Liver (tissue), 9 donors: ENCODE measurements around the gene NFE2L2. TPM values are rescaled to one million over a fixed set of nuclear protein-coding genes. Genes with fewer than 3 reads are reported as not detected.

Experiments
- DNase-seq: peaks from one replicate; pipeline ENCODE4 v3.0.0-alpha.2; 2017; ENCODE audit warnings: low spot score
- H3K27ac ChIP-seq, 2 donors: one replicate each; pipeline ENCODE4 v1.7.0; 2013; ENCODE audit warnings: inconsistent platforms in 2 of 2, low read length in 2 of 2, control low read depth in 1 of 2, low read depth in 1 of 2, mild to moderate bottlenecking in 1 of 2
- H3K27me3 ChIP-seq, 4 donors: one replicate each; pipeline versions ENCODE4 v1.6.1 to v1.7.0; 2013; ENCODE audit warnings: low read length in 3 of 4, inconsistent platforms in 1 of 4, mild to moderate bottlenecking in 1 of 4, moderate library complexity in 1 of 4; ENCODE audit not compliant: control insufficient read depth in 4 of 4, insufficient read depth in 4 of 4
- H3K36me3 ChIP-seq, 4 donors: one replicate each; pipeline versions ENCODE4 v1.6.1 to v1.7.0; 2013; ENCODE audit warnings: low read length in 3 of 4, mild to moderate bottlenecking in 3 of 4, low read depth in 1 of 4, moderate library complexity in 1 of 4; ENCODE audit not compliant: control insufficient read depth in 4 of 4, insufficient read depth in 3 of 4
- H3K4me1 ChIP-seq, 4 donors: one replicate each; pipeline versions ENCODE4 v1.6.1 to v1.7.0; 2013; ENCODE audit warnings: low read length in 3 of 4, mild to moderate bottlenecking in 3 of 4, moderate library complexity in 1 of 4; ENCODE audit not compliant: control insufficient read depth in 4 of 4, insufficient read depth in 4 of 4
- H3K4me3 ChIP-seq, 3 donors: one replicate each; pipeline versions ENCODE4 v1.6.1 to v1.7.0; 2013; ENCODE audit warnings: low read length in 3 of 3, control low read depth in 1 of 3, low read depth in 1 of 3, mild to moderate bottlenecking in 1 of 3
- H3K9ac ChIP-seq, 2 donors: one replicate each; pipeline ENCODE4 v1.7.0; 2013; ENCODE audit warnings: low read length in 2 of 2, mild to moderate bottlenecking in 2 of 2, moderate library complexity in 2 of 2, control low read depth in 1 of 2, low read depth in 1 of 2
- H3K9me3 ChIP-seq, 4 donors: one replicate each; pipeline versions ENCODE4 v1.6.1 to v1.7.0; 2013; ENCODE audit warnings: low read length in 3 of 4; ENCODE audit not compliant: control insufficient read depth in 4 of 4
- ATF3 ChIP-seq: IDR thresholded peaks from 2 replicates; pipeline ENCODE4 v1.6.1; 2016; ENCODE audit warnings: antibody characterized with exemption
- CTCF ChIP-seq: fragments of 150-350 bp; IDR thresholded peaks from 2 replicates; pipeline ENCODE4 v1.5.1; 2017; ENCODE audit warnings: improper control_type of control experiment, low read depth, low read length; ENCODE audit not compliant: missing input control
- EGR1 ChIP-seq, 2 donors: IDR thresholded peaks; 2 replicates each; pipeline ENCODE4 v1.6.1; 2016 to 2018; ENCODE audit warnings: antibody characterized with exemption in 2 of 2, low read depth in 2 of 2
- FOXA1 ChIP-seq: IDR thresholded peaks from 2 replicates; pipeline ENCODE4 v1.6.1; 2016; ENCODE audit warnings: antibody characterized with exemption
- FOXA2 ChIP-seq: IDR thresholded peaks from 2 replicates; pipeline ENCODE4 v1.6.1; 2016; ENCODE audit warnings: antibody characterized with exemption
- GABPA ChIP-seq, 2 donors: IDR thresholded peaks in 1 of 2; conservative IDR thresholded peaks in 1 of 2; 2 replicates each; pipeline ENCODE4 v1.6.1; 2016; ENCODE audit warnings: antibody characterized with exemption in 2 of 2, mild to moderate bottlenecking in 1 of 2, moderate library complexity in 1 of 2
- HNF4A ChIP-seq, 2 donors: conservative IDR thresholded peaks; 2 replicates each; pipeline ENCODE4 v1.6.1; 2016; ENCODE audit warnings: antibody characterized with exemption in 2 of 2, mild to moderate bottlenecking in 2 of 2
- HNF4G ChIP-seq: IDR thresholded peaks from 2 replicates; pipeline ENCODE4 v1.6.1; 2016; ENCODE audit warnings: antibody characterized with exemption
- JUND ChIP-seq, 2 donors: IDR thresholded peaks; 2 replicates each; pipeline ENCODE4 v1.6.1; 2016; ENCODE audit warnings: antibody characterized with exemption in 2 of 2
- NR2F2 ChIP-seq: IDR thresholded peaks from 2 replicates; pipeline ENCODE4 v1.6.1; 2016; ENCODE audit warnings: antibody characterized with exemption
- RAD21 ChIP-seq, 2 donors: IDR thresholded peaks; 2 replicates each; pipeline ENCODE4 v1.6.1; 2016; ENCODE audit warnings: antibody characterized with exemption in 2 of 2, mild to moderate bottlenecking in 2 of 2
- RXRA ChIP-seq, 2 donors: IDR thresholded peaks; 2 replicates each; pipeline ENCODE4 v1.6.1; 2017 to 2018; ENCODE audit warnings: antibody characterized with exemption in 2 of 2, mild to moderate bottlenecking in 1 of 2
- SP1 ChIP-seq: IDR thresholded peaks from 2 replicates; pipeline ENCODE4 v1.6.1; 2018; ENCODE audit warnings: antibody characterized with exemption, mild to moderate bottlenecking
- TAF1 ChIP-seq: conservative IDR thresholded peaks from 2 replicates; pipeline ENCODE4 v1.6.1; 2016; ENCODE audit warnings: antibody characterized with exemption, mild to moderate bottlenecking
- YY1 ChIP-seq: IDR thresholded peaks from 2 replicates; pipeline ENCODE4 v1.6.1; 2016; ENCODE audit warnings: antibody characterized with exemption, mild to moderate bottlenecking
- ZBTB33 ChIP-seq: IDR thresholded peaks from 2 replicates; pipeline ENCODE4 v1.6.1; 2016; ENCODE audit warnings: antibody characterized with exemption
- WGBS: extraction: QIAGEN DNeasy Blood & Tissue Kit; methylation state at CpG from one replicate; pipeline ENCODE4 v1.1.7; 2013; 5-methylcytosine and 5-hydroxymethylcytosine counted together
- polyA plus RNA-seq, 2 donors: library from polyadenylated mRNA; stranded (reverse) in 1 of 2; unstranded in 1 of 2; fragments of 200-250 nt in 1 of 2; fragments of >200 nt in 1 of 2; fragmentation: Nextera tagmentation in 1 of 2; extraction: Ambion mirVana in 1 of 2; gene quantifications; one replicate each; pipeline versions ENCODE4 v1.2.1 to v1.2.3, GENCODE V29; 2013 to 2015
- total RNA-seq, 2 donors: library from RNA; depleted of rRNA; stranded (reverse); fragments of >200 nt; gene quantifications; one replicate each; pipeline ENCODE4 v1.2.3, GENCODE V29; 2014
- TF ChIP-seq, protein P1 (sequence below): IDR thresholded peaks from 2 replicates; pipeline ENCODE4 v1.6.1; 2016; ENCODE audit warnings: antibody characterized with exemption, mild to moderate bottlenecking
- TF ChIP-seq, protein P2 (sequence below): IDR thresholded peaks from 2 replicates; pipeline ENCODE4 v1.6.1; 2016; ENCODE audit warnings: antibody characterized with exemption
- donor health status: healthy.
- donor health status: healthy.
- donor health status: healthy.
- donor health status: healthy.
- donor health status: healthy.

NFE2L2 gene
- total and polyA plus RNA-seq, 4 donors, result 22.5 to 31.0 (median 27.1) TPM

- no peak overlapping the region for H3K4me3 ChIP-seq
- no peaks in the 10 kb centered on the region for H3K36me3 ChIP-seq
- TF ChIP-seq YY1 (no peak), JUND (IDR thresholded peaks at IDR 0.05) (no peak), ZBTB33 (no peak), FOXA1 (no peak), RXRA (IDR thresholded peaks at IDR 0.05) (no peak), EGR1 (IDR thresholded peaks at IDR 0.05; ENCODE audit: low read depth in 2 of 2) (no peak), HNF4A (conservative IDR thresholded peaks at IDR 0.05) (no peak), SP1 (no peak), TAF1 (no peak), ATF3 (no peak)
- H3K4me1 ChIP-seq, result peaks cover 0 to 15% (median 7%) of the 10 kb centered on the region in 4 donors
- 44% methylated on average over 1 of the region's 1 CpG for WGBS
- H3K27me3 ChIP-seq, result no peaks in the 10 kb centered on the region
- DNase-seq, result no peak
- no peak overlapping the region for H3K27ac ChIP-seq
- H3K9me3 ChIP-seq, result no peaks in the 10 kb centered on the region
- no peak overlapping the region for H3K9ac ChIP-seq
Measured at GRCh38 chr2:177184606-177185005, 79.9 kb downstream of the NFE2L2 start.

DNA sequence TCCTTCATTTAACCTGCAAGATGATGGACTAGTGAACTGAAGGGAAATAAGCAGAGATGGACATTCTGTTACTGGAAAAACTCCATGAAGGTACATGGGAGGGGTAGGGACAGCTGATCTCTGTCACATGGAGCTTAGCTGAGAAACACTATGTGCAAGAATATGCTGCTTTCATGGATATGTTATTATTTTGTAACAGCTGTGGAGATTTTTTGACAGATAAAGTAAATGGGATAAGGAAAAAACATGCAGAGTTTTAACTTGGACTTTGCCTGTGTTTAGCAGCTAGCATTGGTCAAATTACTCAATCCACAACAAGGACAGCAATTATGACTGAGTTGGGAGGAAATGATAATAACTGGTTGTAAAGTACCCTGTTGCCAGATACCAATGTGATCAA, 80.7 kb downstream of the NFE2L2 start:
- H3K27me3 ChIP-seq, result no peaks in the 10 kb centered on the region
- H3K36me3 ChIP-seq, result no peaks in the 10 kb centered on the region
- H3K4me3 ChIP-seq, result no peak overlapping the region
- no peaks in the 10 kb centered on the region for H3K9me3 ChIP-seq
- H3K4me1 ChIP-seq, result peaks cover 0 to 15% (median 7%) of the 10 kb centered on the region in 4 donors
- no peak for TF ChIP-seq TAF1
- TF ChIP-seq HNF4A (conservative IDR thresholded peaks at IDR 0.05), result peak; percentile 82 to 84
- no peak for TF ChIP-seq HNF4G
- TF ChIP-seq FOXA1, result no peak
- no peak for TF ChIP-seq NR2F2
- TF ChIP-seq, protein P1, sequence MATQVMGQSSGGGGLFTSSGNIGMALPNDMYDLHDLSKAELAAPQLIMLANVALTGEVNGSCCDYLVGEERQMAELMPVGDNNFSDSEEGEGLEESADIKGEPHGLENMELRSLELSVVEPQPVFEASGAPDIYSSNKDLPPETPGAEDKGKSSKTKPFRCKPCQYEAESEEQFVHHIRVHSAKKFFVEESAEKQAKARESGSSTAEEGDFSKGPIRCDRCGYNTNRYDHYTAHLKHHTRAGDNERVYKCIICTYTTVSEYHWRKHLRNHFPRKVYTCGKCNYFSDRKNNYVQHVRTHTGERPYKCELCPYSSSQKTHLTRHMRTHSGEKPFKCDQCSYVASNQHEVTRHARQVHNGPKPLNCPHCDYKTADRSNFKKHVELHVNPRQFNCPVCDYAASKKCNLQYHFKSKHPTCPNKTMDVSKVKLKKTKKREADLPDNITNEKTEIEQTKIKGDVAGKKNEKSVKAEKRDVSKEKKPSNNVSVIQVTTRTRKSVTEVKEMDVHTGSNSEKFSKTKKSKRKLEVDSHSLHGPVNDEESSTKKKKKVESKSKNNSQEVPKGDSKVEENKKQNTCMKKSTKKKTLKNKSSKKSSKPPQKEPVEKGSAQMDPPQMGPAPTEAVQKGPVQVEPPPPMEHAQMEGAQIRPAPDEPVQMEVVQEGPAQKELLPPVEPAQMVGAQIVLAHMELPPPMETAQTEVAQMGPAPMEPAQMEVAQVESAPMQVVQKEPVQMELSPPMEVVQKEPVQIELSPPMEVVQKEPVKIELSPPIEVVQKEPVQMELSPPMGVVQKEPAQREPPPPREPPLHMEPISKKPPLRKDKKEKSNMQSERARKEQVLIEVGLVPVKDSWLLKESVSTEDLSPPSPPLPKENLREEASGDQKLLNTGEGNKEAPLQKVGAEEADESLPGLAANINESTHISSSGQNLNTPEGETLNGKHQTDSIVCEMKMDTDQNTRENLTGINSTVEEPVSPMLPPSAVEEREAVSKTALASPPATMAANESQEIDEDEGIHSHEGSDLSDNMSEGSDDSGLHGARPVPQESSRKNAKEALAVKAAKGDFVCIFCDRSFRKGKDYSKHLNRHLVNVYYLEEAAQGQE, result no peak
- peak; percentile 47 for TF ChIP-seq YY1
- no peak for TF ChIP-seq CTCF
- TF ChIP-seq ATF3, result no peak
- TF ChIP-seq GABPA (IDR thresholded peaks at IDR 0.05 in 1 of 2, conservative IDR thresholded peaks at IDR 0.05 in 1 of 2), result no peak
- TF ChIP-seq SP1, result peak; percentile 67
- no peak for TF ChIP-seq FOXA2
- TF ChIP-seq RXRA (IDR thresholded peaks at IDR 0.05), result peak; percentile 5 to 15
- no peak for TF ChIP-seq JUND (IDR thresholded peaks at IDR 0.05)
- peak in 1 of 2 donors; percentile 5 for TF ChIP-seq RAD21 (IDR thresholded peaks at IDR 0.05)
- TF ChIP-seq, protein P2, sequence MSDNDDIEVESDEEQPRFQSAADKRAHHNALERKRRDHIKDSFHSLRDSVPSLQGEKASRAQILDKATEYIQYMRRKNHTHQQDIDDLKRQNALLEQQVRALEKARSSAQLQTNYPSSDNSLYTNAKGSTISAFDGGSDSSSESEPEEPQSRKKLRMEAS, result peak; percentile 12
- peak; percentile 13 for TF ChIP-seq ZBTB33
- no peak for TF ChIP-seq EGR1 (IDR thresholded peaks at IDR 0.05; ENCODE audit: low read depth in 2 of 2)
- H3K9ac ChIP-seq, result no peak overlapping the region
- peak overlapping the region; percentile 0 to 15 for H3K27ac ChIP-seq
- no peak for DNase-seq
